Stimulated activated naive CD8-positive, alpha-beta T cell treated with anti-CD3 and anti-CD28 coated beads, Interleukin-15, Interleukin-2, amounts not matched to agents 100 U/mL and 50 U/mL, for 24 hours (primary cell): Measurements from ENCODE around the gene BHLHA15.
"Not testable (repeated sequence)": the region's sequence is repeated elsewhere in the genome, so short reads cannot be mapped to it uniquely, and the experiment has no call there.

Experiments used
- ATAC-seq: fragments of 150-1000 bp; cut with Tn5 transposase; one replicate; pipeline ENCODE4 v1.10.0; 2021
- DNase-seq: peaks from one replicate; pipeline ENCODE4 v3.0.0; 2021

The BHLHA15 gene

DNA sequence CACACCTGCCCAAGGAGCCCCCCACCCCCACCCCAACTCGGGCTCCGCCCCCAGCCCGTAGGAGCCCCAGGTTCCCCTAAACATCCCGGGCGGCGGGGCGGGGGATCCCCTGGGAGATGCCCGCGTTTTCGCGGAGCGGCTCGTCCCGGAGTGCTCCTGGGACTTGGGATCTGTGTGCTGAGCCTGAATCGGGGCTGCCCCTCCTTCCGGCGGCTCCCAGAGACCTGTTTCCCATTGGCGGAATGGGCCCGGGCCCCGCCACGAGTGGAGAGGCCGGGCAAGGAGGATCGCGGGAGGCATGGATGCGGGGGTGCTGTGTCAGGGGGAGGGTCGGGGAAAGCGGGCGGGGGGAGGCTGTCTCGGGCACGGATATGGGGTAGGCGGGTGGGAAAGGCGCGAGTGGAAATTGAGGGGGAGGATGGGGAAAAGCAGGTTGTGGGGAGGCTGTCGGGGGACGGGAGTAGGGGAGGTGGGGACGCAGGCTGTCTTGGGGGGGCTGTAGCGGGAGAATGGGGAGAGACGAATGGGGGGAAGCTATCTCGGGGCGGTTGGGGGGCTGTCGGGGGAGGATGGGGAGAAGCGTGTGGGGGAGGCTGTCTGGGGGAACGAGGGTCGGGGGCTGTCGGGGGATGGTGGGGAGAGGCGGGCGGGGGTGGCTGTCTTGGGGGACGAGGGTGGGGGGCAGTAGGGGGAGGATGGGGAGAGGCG is 572 bp upstream of the BHLHA15 start:
- ATAC-seq: no peak
- no peak for DNase-seq

DNA sequence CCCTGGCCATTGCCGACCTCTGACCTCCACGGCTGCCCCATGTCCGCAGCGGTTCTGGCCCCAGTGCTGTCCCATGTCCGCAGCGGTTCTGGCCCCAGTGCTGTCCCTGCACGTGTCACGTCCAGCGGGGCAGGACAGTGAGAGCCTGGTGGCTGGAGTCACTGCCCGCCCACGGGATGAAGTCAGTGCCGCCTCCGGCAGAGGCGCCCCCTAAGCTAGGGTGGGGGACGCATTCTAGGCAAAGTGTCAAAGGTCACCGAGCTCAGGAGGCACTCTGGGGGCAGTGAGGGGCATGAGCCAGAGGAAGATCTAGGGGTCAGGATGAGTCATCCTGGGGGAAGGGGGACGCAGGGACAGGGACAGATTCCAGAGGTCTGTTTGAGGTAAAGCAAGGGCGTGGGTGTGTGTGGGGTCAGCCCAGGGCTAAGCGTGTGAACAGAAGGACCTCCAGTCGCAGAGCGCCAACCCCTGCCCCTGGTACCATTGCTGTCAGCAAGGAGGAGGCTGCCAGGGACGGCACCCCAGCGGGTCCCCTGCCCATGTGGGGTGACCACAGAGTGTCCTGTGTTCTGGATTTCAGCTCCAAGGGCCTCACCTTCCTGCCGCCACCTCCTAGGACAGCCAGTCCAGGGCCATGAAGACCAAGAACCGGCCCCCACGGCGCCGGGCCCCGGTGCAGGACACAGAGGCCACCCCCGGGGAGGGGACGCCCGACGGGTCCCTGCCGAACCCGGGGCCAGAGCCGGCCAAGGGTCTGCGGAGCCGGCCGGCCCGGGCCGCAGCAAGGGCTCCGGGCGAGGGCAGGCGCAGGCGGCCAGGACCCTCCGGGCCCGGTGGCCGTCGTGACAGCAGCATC is 665 bp downstream of the BHLHA15 start:
- no peak for ATAC-seq
- no peak for DNase-seq

DNA sequence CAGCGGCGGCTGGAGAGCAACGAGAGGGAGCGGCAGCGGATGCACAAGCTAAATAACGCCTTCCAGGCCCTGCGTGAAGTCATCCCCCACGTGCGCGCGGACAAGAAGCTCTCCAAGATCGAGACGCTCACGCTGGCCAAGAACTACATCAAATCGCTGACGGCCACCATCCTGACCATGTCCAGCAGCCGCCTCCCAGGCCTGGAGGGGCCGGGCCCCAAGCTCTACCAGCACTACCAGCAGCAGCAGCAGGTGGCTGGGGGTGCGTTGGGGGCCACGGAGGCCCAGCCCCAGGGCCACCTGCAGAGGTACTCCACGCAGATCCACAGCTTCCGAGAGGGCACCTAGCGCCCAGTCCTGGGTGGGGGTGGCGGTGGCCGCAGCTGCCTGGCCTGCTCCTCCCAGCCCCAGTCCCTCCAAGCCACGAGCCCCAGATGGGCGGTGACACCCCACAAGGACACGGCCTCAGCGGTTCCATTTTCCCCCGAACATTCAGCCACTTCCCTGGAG is 1.3 kb downstream of the BHLHA15 start:
- ATAC-seq (no peak), DNase-seq (no peak)

DNA sequence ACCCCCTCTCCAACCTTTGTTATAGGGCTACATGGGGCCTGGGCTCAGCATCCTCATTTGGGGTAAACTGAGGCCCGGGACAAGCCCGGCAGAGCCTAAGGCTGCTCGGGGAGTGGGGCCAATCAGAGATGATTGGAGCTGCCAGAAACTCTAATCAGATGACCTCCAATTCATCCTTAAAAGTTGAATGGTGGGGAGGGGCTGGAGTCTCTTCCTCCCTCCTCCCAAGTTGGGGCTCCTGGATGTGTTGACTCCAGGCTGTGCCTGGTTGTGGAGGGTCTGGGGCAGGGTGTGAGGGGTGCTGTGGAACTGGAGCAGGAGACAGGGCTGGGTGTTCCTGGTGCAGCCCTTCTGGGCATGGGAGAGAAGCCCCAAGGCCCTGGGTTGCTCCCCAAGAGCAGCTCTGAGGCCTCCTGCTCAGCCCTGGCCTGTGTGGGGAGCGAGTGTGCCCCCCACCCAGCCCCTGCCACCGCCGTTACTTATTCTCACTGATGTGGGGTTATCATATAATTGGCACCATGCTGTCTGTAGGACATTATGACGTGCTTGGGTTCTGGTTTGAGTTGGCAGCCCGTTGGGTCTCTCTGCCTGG is 2.2 kb downstream of the BHLHA15 start:
- ATAC-seq (no peak), DNase-seq (no peak)

DNA sequence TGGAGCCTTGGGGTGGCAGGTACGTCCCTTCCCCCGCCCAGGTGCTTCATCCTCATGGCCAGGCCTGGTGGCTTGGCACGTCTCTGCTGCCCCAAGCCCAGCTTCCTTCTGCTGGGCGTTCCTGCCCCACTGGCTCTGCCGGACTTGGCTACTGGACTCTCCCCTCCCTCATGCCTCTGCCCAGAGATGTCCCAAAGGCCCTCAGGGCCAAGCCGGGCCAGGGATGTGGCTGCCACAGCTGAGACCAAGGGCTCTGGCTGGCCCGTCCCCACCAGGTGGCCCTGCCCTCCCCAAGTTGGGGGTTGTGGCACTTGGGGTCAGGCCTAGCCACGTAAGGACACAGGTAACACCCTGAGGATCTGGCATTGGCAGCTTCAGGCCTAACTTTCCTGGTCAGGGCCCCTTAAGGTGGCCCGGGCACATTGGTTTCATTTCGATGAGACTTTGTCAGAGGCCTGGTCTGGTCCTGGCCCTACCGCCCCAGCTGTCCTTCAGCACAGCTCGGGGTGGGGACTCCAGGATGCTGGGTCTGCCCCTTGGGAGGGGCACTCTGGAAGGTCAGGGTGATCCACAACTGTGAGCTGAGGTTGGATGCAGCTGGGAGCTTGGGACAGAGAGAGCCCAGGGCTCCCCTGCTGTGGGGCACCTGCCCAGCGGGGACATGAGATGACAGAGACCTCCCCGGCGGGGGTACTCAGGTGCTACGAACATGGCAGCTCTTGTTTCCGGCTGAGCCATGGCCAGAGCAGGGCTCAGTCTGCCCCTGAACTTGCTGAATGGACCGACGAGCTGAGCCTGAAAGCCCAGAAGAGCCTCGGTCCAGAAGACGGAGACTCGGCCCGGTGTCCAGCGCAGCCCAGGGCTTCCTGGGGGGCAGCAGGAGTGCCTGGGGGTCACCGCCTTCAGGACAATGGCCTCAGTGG is 2.9 kb downstream of the BHLHA15 start:
- DNase-seq (no peak), ATAC-seq (no peak)

DNA sequence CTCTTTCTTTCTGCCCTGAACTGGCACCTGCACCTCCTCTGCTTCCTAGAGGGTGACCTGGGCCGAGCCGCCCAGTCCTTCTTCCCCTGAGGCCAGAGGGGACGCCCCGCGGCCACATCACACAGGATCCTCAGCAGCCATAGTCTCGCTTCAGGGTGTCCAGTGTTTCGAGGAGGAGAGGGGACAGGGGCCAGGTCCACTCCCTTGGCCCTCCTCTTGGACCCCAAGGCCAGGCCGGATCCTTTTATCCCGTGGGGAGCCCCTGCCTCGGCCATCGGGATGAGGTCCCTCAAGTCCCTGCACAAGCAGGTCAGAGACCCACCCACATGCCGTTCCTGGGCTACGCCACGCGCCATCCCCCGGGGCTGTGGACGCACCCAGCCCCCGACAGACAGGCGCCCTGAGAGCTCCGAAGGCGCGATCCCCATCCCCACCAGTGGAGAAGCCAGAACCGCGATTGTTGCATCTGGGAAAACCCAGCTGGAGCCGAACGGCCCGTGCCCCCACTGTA is 3.6 kb downstream of the BHLHA15 start:
- DNase-seq (no peak), ATAC-seq (no peak)

DNA sequence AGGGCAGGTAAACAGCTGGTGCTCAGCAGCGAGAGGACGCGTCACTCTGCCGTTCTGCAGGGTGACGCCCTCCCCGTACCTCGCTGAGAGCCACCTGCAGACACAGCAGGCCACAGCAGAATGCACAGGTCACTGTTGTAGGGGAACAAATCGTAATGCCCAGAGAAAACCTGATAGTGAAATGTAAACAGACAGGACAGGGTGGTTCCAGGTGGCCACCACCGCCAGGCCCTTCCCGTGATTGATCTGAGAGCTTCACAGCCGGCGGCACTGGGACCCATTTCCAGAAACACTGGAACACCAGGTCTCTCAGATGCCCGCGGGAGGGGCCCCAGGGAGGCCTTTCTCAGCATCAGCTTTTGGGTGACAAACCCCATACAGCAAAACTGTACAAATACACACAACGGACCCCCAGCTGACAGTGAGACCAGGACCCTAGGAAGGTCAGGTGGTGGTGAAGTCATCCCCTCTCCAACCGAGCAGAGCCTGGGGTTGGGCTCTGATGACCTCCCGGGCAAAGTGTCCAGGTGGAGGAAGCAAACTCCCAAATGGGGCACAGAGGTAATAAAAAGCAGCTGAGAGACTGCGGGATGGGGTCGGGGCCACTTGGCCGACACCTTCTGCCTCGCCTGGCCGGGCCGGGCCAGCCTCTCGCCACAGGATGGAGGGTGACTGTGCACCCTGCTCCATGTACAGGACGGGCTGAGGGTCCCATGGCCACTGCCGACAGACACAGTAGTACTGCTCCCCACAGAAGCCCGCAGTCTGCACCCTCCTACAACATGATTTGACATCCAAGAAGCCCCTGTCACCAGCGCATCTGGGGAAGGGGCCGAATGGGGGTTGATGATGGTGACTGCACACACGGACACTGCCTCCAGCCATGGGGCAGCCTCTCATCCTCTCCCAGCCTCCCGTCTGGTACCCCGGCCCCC is 4.6 kb downstream of the BHLHA15 start:
- no peak for ATAC-seq

DNA sequence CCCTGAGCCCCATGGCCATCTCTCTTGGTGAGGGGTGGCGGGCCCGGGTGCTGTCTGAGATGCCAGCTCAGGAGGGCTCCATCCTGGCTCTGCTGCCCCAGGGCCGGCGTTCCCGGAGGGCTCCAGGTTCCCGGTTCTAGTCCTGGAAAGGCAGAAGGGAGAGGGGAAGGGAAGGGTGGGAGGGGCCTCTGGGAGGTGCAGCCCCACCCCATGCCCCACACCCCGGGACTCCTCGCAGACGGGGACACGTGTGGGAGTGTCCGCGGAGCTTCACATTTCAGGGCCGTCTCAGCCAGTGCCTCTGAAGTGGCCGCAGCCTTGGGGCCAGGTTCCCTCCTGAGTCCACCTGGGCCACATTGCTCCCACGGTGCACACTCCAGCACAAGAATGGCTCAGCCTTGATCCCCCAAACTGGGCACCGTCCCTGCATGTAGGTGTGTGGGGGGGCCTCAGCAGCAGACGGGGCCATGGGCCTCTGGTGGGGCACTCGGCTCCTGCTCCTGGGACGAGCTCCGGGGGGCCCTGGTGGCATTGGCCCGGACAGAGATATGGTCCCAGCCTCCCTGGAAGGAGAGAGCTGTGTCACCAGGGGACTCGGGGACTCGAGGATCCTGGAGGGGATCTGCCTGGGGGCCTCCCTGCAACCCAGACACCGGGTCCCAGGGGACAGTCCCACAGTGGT is 5.8 kb downstream of the BHLHA15 start:
- ATAC-seq (no peak), DNase-seq (no peak)

More for the DNA sequence above, 4.6 kb downstream of the BHLHA15 start:
- no peak for DNase-seq

DNA sequence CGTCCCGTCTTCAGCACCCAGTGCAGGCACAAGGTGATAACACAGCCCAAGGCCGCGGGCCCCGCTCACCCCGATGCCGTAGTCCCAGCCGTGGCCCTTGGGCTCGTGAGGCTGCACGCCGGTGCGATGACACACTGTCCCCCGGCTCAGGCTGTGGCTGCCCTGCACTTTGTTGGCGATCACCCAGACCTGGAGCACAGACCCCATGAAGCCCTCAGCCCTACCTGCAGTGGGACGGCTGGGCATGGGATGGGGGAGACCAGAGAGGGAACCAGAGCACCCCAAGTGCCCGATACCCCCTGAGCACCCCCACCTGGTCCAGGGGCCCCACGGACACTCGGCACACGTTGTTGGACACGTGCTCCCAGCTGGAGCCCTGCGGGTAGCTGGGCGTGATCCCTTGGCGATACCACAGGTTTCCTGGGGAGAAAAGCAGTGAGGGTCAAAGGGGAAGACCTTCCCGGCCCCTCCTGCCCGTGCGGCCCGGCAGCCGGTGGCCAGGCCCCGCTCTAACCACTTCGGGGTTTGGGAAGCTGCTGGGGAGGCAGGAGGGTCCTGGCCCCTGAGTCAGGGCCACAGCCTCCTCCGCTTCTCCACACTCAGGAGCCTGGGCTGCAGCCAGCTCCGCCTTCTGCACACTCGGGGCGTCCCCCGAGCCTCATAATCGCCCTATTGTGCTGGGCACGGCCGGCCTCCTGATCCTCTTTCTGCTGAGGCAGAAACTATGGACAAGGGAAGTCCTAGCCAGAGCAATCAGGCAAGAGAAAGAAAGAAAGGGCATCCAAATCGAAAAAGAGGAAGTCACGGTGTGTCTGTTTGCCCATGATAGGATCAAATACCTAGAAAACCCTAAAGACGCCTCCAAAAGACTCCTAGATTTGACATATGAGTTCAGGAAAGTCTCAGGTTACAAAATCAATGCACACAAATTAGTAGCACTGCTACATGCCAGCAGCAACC is 6.7 kb downstream of the BHLHA15 start:
- DNase-seq (no peak), ATAC-seq (no peak)

DNA sequence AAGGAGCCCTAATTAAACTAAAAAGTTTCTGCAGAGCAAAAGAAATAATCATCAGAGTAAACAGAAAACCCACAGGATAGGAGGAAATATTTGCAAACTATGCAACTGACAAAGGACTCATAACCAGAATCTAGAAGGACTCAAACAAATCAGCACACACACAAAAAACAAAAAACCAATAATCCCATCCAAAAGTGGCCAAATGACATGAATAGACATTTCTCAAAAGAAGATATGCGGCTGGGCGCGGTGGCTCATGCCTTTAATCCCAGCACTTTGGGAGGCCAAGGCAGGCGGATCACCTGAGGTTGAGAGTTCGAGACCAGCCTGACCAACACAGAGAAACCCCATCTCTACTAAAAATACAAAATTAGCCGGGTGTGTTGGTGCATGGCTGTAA is 8.1 kb downstream of the BHLHA15 start:
- not testable (repeated sequence) for DNase-seq

DNA sequence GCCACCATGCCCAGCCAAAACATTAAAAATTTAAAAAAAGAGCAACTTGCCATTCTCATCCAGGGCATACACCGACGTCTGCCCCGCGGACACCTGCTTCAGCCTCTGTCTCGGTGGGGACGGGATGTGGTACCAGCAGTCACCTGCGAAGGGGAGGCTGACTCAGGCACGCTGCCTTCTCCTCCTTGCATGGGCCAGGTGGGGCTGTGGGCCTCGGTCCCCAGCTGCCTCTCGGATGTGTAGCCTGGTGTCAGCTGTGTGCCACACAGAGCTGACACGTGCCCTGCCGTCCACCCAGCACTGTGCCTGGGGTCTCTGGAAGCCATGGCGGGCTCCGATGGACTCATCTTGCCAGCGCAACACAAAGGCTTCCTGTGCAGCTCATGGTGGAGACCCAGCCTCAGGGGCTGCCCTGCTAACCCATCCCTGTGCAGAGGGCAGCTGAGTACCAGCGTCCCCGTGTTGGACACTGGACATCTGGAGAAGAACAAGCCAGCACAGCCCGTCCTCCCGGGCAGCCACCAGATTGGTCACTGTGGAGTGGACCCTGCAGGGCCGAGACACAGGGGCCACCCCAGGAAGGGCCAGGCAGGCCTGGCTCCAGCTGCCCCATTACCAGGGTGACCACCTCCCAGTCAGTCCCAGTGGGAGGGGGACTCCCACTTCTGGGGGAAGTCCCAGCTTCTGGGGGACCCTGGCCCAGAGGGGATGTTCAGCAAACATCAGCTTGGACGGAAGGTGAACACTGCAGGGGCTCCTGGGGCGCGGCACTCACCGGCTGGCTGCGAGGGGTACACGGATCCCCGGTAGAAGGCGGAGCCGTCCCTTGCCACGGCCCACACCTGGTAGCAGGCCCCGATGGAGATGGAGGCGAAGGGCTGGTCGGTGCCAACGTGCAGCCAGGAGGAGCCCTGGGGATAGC is 10.6 kb downstream of the BHLHA15 start:
- DNase-seq: no peak
- ATAC-seq: no peak

More for the DNA sequence above, 8.1 kb downstream of the BHLHA15 start:
- ATAC-seq: not testable (repeated sequence)

DNA sequence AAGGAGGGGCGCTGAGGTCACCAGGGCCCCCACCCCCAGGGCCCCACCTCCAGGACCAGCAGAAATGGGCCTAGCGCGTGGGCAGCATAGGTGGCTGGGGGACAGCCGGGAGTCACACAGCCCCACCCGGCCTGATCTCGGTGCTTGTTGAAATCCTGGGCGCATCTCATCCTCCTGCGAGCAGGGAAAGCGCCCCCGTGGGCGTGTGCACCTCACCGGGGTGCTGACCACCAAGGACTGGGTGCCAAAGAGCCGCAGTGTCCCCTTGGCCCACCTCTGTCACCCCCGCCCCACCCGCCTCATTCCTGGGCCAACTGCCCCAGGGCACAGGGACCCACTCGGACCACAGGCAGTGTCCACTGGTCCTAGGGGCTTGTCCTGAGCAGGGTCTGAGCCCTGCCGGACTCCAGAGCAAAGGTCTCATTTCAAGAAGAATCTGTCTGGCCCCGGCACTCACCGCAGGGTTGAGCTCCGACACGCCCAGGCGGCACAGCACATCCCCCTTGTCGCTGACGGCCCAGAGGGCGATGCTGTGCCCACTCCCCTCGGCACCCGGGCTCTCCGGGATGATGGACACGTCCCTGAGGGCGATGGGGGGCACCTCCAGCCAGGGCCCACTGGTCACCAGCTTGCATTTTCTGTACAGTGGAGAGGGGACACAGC is 11.4 kb downstream of the BHLHA15 start:
- no peak for ATAC-seq
- DNase-seq: no peak

DNA sequence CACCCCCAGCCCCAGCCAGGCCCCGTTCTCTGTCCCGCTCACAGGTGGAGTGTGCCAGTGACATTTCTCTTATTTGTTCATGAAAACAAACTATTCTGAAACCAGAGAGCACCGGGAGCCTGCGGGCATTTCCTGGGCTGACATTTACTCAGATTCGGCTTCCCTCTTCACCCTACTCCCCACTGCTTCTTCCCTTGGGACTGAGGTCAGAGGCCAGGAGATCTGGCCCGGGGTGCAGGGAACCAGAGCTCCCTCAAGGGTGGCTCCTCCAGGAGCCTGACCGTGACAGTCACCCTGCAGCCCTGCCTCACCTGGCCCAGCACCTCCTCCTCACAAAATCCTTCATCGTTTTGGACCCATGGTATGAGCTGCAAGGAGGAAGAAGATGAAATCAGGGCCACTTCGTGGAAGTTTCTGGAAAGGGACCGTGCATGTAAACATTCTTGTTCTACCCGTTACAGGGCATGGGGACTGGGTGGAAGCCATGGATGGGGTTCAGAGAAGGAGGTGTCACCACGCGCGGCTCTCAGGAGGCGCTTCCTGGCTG is 12.2 kb downstream of the BHLHA15 start:
- DNase-seq (no peak), ATAC-seq (no peak)

DNA sequence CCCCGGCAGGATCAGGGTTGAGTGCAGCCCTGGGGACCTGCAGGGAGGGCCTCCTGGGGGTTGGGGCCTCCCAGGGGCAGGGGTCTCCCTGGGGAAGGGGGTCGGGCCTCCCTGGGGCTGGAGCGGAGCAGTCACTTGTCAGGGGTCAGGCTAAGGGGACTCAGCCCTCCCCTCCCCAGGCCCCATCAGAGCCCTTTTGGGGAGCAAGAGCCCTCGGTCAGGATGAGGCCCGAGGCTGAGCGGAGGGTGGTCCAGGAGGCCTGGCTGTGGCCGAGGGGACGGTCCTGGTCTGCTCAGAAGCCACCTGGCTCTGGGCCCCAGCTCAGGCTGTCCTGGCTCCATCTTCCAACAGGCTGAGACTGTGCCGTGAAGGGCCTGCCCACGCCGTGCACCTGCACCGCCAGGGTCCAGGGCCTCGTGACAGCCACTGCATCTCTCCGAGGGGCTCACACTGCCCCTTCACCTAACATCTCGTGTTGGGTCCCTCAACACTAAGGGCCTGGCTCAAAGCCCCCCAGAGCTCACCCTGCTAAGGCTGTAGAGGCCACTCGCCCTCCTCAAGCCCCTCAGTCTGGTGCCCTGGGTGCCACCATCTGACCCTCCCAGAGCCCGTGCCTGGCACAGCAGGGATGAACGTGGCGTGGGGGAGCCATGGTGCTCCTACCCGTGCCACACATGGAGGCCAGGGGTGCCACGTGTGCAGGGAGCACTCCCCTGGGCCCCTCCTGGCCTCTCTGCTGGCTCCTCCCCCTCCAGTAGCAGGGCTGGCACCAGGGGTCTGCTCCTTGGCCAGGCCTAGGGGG is 12.9 kb downstream of the BHLHA15 start:
- peak; percentile 16 for ATAC-seq
- DNase-seq: no peak

DNA sequence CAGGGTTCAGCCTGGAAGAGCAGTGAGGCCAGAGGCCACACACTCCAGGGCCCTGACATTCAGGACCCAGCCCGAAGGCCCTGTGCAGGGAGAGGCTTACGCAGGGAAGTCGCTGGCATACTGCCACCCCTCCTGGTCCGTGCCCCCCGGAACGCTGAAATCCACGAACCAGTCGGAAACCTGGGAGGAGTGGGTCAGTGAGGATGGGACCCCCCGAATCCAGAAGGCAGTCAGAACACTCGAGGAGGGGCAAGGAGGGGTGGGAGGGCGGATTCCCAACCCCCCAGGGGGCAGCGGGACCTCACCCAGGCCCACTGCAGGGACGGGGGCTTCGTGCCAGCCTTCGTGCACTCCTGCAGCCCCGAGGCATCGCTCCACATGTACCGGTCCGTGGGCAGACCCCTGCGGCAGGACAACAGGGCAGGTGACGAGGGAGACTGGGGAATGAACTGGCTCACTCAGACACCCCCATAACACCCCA is 13.5 kb downstream of the BHLHA15 start:
- no peak for DNase-seq

More for the DNA sequence above, 13.5 kb downstream of the BHLHA15 start:
- no peak for ATAC-seq
